Pulmonary artery endothelial cell (primary cell): ENCODE data around the gene GRK5. TPM values are rescaled to one million over a fixed set of nuclear protein-coding genes. Genes with fewer than 3 reads are reported as not detected.
"Not testable (repeated sequence)": the region's sequence is repeated elsewhere in the genome, so short reads cannot be mapped to it uniquely, and the experiment has no call there.

Experiments used
- DNase-seq: peaks from one replicate; pipeline ENCODE4 v3.0.0-alpha.2; 2011; ENCODE audit warnings: low read depth, low spot score
- total RNA-seq: library from RNA; depleted of rRNA; stranded (reverse); fragments of >200 nt; gene quantifications from 2 replicates; pipeline ENCODE4 v1.2.3, GENCODE V29; 2014

Gene GRK5
- total RNA-seq, 1 donor from 2014 or later = 39.7 TPM

- DNase-seq = no peak
Observed at GRCh38 chr10:119419931-119420330, 212.6 kb downstream of the GRK5 start.

- no peak for DNase-seq
Observed at GRCh38 chr10:119420950-119421875, 213.8 kb downstream of the GRK5 start.

GRCh38 chr10:119421891-119422681 lies 214.7 kb downstream of the GRK5 start:
- no peak for DNase-seq

GRCh38 chr10:119422682-119423509 lies 215.5 kb downstream of the GRK5 start:
- DNase-seq = no peak

- no peak for DNase-seq
Observed at GRCh38 chr10:119423510-119424257, 216.3 kb downstream of the GRK5 start.

- no peak for DNase-seq
Observed at GRCh38 chr10:119424258-119424975, 217.0 kb downstream of the GRK5 start.

- DNase-seq = no peak
Observed at GRCh38 chr10:119425102-119425880, 217.9 kb downstream of the GRK5 start.

GRCh38 chr10:119425881-119426170 lies 218.5 kb downstream of the GRK5 start:
- DNase-seq = no peak

- DNase-seq = no peak
Observed at GRCh38 chr10:119426699-119427098, 219.3 kb downstream of the GRK5 start.

GRCh38 chr10:119427263-119427864 lies 220.0 kb downstream of the GRK5 start:
- no peak for DNase-seq

GRCh38 chr10:119428789-119429188 lies 221.4 kb downstream of the GRK5 start:
- DNase-seq = no peak

GRCh38 chr10:119429771-119430170 lies 222.4 kb downstream of the GRK5 start:
- no peak for DNase-seq

- no peak for DNase-seq
Observed at GRCh38 chr10:119431034-119431772, 223.8 kb downstream of the GRK5 start.

- DNase-seq = no peak
Observed at GRCh38 chr10:119431773-119432135, 224.4 kb downstream of the GRK5 start.

GRCh38 chr10:119434942-119435341 lies 227.6 kb downstream of the GRK5 start:
- DNase-seq = not testable (repeated sequence)

GRCh38 chr10:119438717-119439116 lies 231.3 kb downstream of the GRK5 start:
- no peak for DNase-seq

- DNase-seq = no peak
Observed at GRCh38 chr10:119439922-119440321, 232.6 kb downstream of the GRK5 start.

- peak; percentile 22 for DNase-seq
Observed at GRCh38 chr10:119441151-119441821, 233.9 kb downstream of the GRK5 start.
